ENCODE data around the gene PDLIM3. TPM values are rescaled to one million over a fixed set of nuclear protein-coding genes. Genes with fewer than 3 reads are reported as not detected.
"Not testable (repeated sequence)": the region's sequence is repeated elsewhere in the genome, so short reads cannot be mapped to it uniquely, and the experiment has no call there.

Gene PDLIM3
- polyA plus RNA-seq, 1 donor from 2014 or later, result 0.13 TPM

DNA sequence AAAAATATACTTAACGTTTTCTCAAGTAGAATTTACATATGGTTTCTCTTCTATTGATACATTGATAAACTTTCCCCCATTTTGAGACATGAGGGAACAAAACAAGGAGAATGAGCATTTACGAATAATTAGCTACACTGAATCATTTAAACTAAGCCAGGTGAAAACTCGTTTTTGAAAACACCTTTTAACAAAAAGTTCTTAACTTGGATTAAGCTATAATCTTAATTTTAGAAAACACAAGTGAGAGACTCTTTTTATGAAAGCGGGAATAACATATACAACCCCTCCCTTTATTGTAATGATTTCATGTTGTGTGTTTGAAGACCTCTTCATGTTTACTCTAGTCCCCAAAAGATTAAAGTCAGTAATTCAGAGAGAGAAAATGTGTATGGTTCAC, 20.1 kb downstream of the PDLIM3 start:
- peaks cover 0 to 8% (median 0%) of the 10 kb centered on the region in 3 donors for H3K4me1 Mint-ChIP-seq
- H3K4me3 Mint-ChIP-seq, result no peak overlapping the region
- H3K27me3 Mint-ChIP-seq, result peaks cover 20% of the 10 kb centered on the region
- H3K36me3 Mint-ChIP-seq, result no peaks in the 10 kb centered on the region
- no peaks in the 10 kb centered on the region for H3K9me3 Mint-ChIP-seq
- no peak overlapping the region for H3K27ac Mint-ChIP-seq

GRCh38 chr4:185514182-185514697, 21.1 kb downstream of the PDLIM3 start:
- Mint-ChIP-seq H3K36me3 (no peaks in the 10 kb centered on the region), H3K27me3 (peaks cover 20% of the 10 kb centered on the region), H3K4me1 (peaks cover 0 to 8% (median 0%) of the 10 kb centered on the region in 3 donors), H3K9me3 (no peaks in the 10 kb centered on the region), H3K4me3 (no peak overlapping the region), H3K27ac (no peak overlapping the region)

DNA sequence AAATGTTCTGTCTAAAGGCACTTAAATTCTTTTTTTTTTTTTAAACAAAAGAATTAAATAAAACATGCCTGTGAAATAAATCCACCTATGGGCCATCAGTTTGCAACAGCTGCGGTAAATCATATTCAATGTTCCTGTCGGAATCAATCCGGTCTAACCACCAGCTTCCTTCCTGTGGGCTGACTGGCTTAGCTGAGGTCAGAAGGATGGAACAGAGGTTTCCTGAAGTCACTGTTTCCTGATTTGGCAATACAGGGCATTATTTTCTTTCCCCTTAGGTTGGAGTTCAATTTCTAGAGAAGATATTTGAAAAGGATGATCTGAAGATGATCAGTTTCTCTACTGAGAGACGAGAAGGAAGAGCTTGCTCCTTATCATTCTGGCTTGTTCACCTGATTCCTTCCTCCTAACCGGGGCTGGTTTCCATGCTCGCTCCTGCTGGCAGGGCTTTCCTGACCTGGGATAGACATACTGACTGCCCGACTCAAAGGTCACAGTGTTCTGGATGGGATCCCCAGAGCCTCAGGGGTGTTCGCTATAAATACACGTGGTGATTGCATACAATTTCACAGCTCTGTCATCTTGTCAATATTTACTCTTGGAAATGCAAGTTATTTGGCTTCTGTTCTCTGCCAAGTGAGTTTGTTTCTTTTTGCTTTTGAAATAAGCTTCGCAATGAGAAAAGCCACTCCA, 21.7 kb downstream of the PDLIM3 start:
- H3K4me3 Mint-ChIP-seq, result peak overlapping the region in 1 of 4 donors; percentile 18
- H3K27me3 Mint-ChIP-seq, result peaks cover 20% of the 10 kb centered on the region

DNA sequence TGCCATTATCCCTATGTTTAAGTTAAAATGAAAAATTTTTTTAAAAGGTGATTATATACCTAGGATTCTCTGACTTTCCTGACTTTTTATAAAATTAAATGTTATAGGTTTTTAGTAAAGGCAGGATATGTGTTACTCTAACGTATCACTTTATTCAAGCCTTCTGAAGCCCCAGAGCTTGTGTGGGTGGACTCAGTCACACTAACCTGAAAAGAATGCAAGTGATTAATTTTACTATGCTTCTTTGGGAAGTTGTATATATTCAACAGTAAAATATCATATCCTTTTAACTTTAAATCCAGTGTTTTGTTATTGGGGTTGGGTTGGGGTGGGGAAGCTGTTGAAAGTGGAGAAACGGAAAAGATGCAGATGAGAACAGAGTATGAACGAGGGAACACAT, 22.8 kb downstream of the PDLIM3 start:
- no peak overlapping the region for H3K4me3 Mint-ChIP-seq
- H3K27me3 Mint-ChIP-seq, result peaks cover 22% of the 10 kb centered on the region
- H3K27ac Mint-ChIP-seq, result no peak overlapping the region

More for the DNA sequence above, 21.7 kb downstream of the PDLIM3 start:
- H3K36me3 Mint-ChIP-seq, result no peaks in the 10 kb centered on the region
- H3K9me3 Mint-ChIP-seq, result no peaks in the 10 kb centered on the region
- H3K4me1 Mint-ChIP-seq, result peaks cover 0 to 8% (median 0%) of the 10 kb centered on the region in 3 donors
- H3K27ac Mint-ChIP-seq, result no peak overlapping the region

DNA sequence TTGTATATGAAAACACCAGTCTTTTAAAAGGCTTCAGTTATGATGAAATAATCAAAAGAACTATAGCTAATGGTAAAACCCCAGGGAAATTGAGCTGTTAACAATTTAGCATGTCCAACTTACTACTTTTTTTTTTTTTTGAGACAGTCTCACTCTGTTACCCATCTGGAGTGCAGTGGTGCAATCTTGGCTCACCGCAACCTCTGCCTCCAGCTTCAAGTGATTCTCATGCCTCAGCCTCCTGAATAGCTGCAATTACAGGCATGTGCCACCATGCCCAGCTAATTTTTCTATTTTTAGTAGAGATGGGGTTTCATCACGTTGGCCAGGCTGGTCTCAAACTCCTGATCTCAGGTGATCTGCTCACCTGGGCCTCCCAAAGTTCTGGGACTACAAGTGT, 24.1 kb downstream of the PDLIM3 start:
- peaks cover 27% of the 10 kb centered on the region for H3K27me3 Mint-ChIP-seq
- H3K36me3 Mint-ChIP-seq, H3K4me3 Mint-ChIP-seq, H3K4me1 Mint-ChIP-seq, H3K9me3 Mint-ChIP-seq, H3K27ac Mint-ChIP-seq: not testable (repeated sequence)

More for the DNA sequence above, 22.8 kb downstream of the PDLIM3 start:
- Mint-ChIP-seq H3K9me3 (no peaks in the 10 kb centered on the region), H3K4me1 (peaks cover 0 to 8% (median 0%) of the 10 kb centered on the region in 3 donors), H3K36me3 (no peaks in the 10 kb centered on the region)

- Mint-ChIP-seq H3K9me3 (no peaks in the 10 kb centered on the region), H3K4me3 (no peak overlapping the region), H3K27ac (no peak overlapping the region), H3K27me3 (peaks cover 32% of the 10 kb centered on the region), H3K36me3 (no peaks in the 10 kb centered on the region), H3K4me1 (peaks cover 0 to 8% (median 0%) of the 10 kb centered on the region in 3 donors)
Measured at GRCh38 chr4:185510806-185511205, 24.5 kb downstream of the PDLIM3 start.

DNA sequence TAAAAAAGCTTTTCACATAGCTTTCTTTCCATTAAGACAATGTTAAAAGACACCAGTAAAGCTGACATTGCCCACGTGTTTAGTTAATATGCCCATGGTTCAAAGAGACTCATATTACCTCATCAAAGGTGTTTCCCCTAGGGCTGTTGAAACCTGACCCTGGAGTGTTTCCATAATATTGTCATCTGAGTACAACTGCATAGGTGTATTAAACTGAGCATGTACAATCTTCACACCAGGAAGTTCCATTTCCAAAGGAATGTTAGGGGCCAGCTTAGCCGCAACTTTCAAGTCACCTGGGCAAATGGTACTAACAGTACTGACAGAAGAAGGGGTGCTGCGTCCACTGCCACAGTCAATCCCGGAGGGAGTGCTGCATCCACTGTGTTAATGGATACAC, 27.1 kb downstream of the PDLIM3 start:
- Mint-ChIP-seq H3K36me3 (no peaks in the 10 kb centered on the region), H3K27me3 (peaks cover 30% of the 10 kb centered on the region), H3K4me3 (no peak overlapping the region), H3K4me1 (peaks cover 0 to 1% (median 0%) of the 10 kb centered on the region in 3 donors), H3K27ac (no peak overlapping the region), H3K9me3 (peaks cover 0 to 3% (median 0%) of the 10 kb centered on the region in 3 donors)

DNA sequence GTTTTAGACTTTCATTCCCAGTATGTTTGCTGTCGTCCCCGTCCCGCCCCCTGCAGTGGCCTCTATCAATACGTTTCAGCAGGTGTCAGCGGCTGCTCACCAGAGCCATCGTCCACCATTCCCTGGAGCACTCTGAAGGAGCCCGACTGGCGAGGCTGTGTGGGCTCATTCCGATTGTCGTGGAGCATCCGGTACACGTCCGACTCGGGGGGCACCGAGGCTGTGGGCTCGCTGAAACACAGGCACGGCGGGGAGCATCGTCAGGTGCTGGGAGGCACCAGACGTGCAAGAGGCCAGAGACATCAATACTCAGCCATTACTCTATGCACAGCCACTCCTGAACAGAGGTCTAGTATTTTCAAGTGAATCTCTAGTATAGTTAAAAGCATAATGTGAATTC, 28.9 kb downstream of the PDLIM3 start:
- H3K36me3 Mint-ChIP-seq, result no peaks in the 10 kb centered on the region
- H3K27me3 Mint-ChIP-seq, result peaks cover 23% of the 10 kb centered on the region
- H3K9me3 Mint-ChIP-seq, result peaks cover 0 to 6% (median 0%) of the 10 kb centered on the region in 3 donors
- no peaks in the 10 kb centered on the region for H3K4me1 Mint-ChIP-seq
- H3K4me3 Mint-ChIP-seq, result no peak overlapping the region
- no peak overlapping the region for H3K27ac Mint-ChIP-seq

DNA sequence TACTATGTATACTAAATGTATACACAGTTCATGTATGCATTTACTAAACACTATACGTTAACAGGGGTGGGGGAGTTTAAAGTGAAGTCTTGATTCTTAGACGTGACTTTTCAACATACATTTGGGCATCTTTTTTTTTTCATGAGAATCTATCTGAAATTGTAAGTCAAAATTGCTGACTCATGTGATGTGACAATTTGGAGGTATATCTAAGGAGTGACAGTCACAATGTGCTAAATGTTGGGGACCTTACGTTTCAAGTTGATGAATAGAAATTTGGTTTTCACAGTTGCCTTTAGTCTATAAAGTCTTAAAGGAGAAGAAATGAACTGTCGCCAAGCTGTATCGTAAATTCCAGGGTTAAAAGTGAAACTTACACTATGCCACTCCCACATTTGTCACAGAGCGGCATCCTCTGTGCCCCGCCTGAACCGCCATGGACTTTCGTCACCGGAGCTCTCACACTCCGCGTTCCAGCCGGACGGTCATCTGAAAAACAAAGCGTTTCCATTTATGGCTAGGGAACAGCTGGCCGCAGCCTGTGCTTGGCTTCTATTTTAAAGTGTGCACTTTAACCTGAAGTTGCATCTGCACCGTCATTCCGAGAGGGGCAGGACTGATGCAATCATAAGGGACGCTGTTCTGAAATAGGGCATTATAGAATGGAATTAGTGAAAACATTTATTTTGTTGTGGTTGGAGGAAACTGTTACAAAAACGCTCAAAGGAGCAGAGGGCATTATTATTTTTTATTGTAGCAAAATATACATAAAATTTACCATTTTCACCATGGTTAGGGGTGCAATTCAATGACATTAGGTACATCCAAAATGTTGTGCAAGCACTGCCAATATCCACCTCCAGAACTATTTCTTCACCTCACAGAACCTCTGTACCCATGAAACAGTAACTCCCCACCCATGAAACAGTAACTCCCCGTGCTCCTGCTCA, 30.9 kb downstream of the PDLIM3 start:
- no peak overlapping the region for H3K4me3 Mint-ChIP-seq
- H3K9me3 Mint-ChIP-seq, result peaks cover 0 to 10% (median 8%) of the 10 kb centered on the region in 3 donors
- H3K27me3 Mint-ChIP-seq, result peaks cover 21% of the 10 kb centered on the region
- H3K36me3 Mint-ChIP-seq, result no peaks in the 10 kb centered on the region
- no peak overlapping the region for H3K27ac Mint-ChIP-seq
- no peaks in the 10 kb centered on the region for H3K4me1 Mint-ChIP-seq

GRCh38 chr4:185502386-185502785, 32.9 kb downstream of the PDLIM3 start:
- Mint-ChIP-seq H3K36me3 (no peaks in the 10 kb centered on the region), H3K4me3 (no peak overlapping the region), H3K4me1 (no peaks in the 10 kb centered on the region), H3K27ac (no peak overlapping the region), H3K27me3 (peaks cover 19% of the 10 kb centered on the region), H3K9me3 (peaks cover 0 to 10% (median 8%) of the 10 kb centered on the region in 3 donors)

DNA sequence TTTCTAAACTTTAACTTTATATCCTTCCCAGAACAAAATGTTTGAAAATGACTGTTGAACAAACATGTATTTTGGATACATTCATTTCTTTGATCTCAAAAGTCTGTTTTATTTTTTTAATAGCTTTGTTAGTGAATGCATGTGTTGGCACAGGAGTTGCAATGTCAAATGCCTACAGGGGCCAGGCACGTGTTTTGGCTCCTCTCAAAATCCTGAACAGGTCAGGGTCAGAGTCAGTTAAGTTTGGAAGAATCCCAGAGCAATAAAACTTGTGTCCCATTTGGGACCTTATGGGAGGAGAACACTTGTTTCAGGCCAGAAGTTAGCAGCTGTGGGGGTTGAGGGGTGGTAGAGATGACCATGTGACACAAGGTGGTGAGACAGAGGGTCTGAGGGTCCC, 34.7 kb downstream of the PDLIM3 start:
- Mint-ChIP-seq H3K4me3 (peak overlapping the region in 1 of 4 donors; percentile 52), H3K27ac (no peak overlapping the region), H3K27me3 (peaks cover 8% of the 10 kb centered on the region), H3K36me3 (no peaks in the 10 kb centered on the region), H3K9me3 (peaks cover 0 to 10% (median 8%) of the 10 kb centered on the region in 3 donors), H3K4me1 (no peaks in the 10 kb centered on the region)

DNA sequence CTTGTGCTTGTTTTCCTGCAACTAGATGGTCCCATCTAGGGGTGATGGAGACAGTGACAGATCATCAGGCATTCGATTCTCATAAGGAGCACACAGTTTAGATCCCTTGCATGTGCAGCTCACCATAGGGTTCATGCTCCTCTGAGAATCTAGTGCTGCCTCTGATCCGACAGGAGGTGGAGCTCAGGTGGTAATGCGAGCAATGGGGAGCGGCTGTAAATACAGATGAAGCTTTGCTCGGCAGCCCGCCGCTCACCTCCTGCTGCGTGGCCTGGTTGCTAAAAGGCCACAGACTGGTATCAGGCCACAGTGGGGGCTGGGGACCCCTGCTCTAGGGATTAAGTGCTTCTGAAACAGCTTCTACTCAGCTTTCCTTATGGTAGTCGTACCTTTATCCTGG, 35.3 kb downstream of the PDLIM3 start:
- H3K9me3 Mint-ChIP-seq, result peaks cover 0 to 10% (median 8%) of the 10 kb centered on the region in 3 donors
- no peaks in the 10 kb centered on the region for H3K36me3 Mint-ChIP-seq
- no peak overlapping the region for H3K27ac Mint-ChIP-seq
- peaks cover 9% of the 10 kb centered on the region for H3K27me3 Mint-ChIP-seq
- no peaks in the 10 kb centered on the region for H3K4me1 Mint-ChIP-seq
- H3K4me3 Mint-ChIP-seq, result no peak overlapping the region

GRCh38 chr4:185488650-185489049, 46.7 kb downstream of the PDLIM3 start:
- H3K4me3 Mint-ChIP-seq, result peak overlapping the region in 1 of 4 donors; percentile 31
- H3K27ac Mint-ChIP-seq, result no peak overlapping the region
- H3K27me3 Mint-ChIP-seq, result peaks cover 10% of the 10 kb centered on the region
- H3K9me3 Mint-ChIP-seq, result peaks cover 9 to 20% (median 10%) of the 10 kb centered on the region in 3 donors
- peaks cover 11% of the 10 kb centered on the region for H3K36me3 Mint-ChIP-seq
- H3K4me1 Mint-ChIP-seq, result no peaks in the 10 kb centered on the region

- H3K4me1 Mint-ChIP-seq, result peaks cover 0 to 5% (median 0%) of the 10 kb centered on the region in 3 donors
- peaks cover 12% of the 10 kb centered on the region for H3K27me3 Mint-ChIP-seq
- peaks cover 2% of the 10 kb centered on the region for H3K36me3 Mint-ChIP-seq
- H3K4me3 Mint-ChIP-seq, result no peak overlapping the region
- peaks cover 0 to 3% (median 0%) of the 10 kb centered on the region in 3 donors for H3K9me3 Mint-ChIP-seq
- no peak overlapping the region for H3K27ac Mint-ChIP-seq
Measured at GRCh38 chr4:185481401-185481800, 53.9 kb downstream of the PDLIM3 start.
